ENCODE measurements around the gene ENTHD1. TPM values are rescaled to one million over a fixed set of nuclear protein-coding genes. Genes with fewer than 3 reads are reported as not detected.

Gene ENTHD1
- total RNA-seq, 1 donor from 2014 or later: not detected

Other genes starting within 250 kb of the ENTHD1 start
- gene GRAP2, start 7.3 kb upstream of the ENTHD1 start, total RNA-seq: 1.3 TPM
- gene TMA7B, start 66.6 kb upstream of the ENTHD1 start, total RNA-seq: not detected
- gene FAM83F, start 101.2 kb upstream of the ENTHD1 start, total RNA-seq: 0.87 TPM

All from mesenteric fat pad (tissue), 1 donor.